Stimulated activated CD8-positive, alpha-beta memory T cell treated with anti-CD3 and anti-CD28 coated beads, Interleukin-4, amount 100 ng/mL, for 48 hours (primary cell): Measurements from ENCODE around the gene KREMEN2.
"Not testable (repeated sequence)": the region's sequence is repeated elsewhere in the genome, so short reads cannot be mapped to it uniquely, and the experiment has no call there.

Experiments used
- DNase-seq: peaks from one replicate; pipeline ENCODE4 v3.0.0-alpha.2; 2020

KREMEN2 gene, protein sequence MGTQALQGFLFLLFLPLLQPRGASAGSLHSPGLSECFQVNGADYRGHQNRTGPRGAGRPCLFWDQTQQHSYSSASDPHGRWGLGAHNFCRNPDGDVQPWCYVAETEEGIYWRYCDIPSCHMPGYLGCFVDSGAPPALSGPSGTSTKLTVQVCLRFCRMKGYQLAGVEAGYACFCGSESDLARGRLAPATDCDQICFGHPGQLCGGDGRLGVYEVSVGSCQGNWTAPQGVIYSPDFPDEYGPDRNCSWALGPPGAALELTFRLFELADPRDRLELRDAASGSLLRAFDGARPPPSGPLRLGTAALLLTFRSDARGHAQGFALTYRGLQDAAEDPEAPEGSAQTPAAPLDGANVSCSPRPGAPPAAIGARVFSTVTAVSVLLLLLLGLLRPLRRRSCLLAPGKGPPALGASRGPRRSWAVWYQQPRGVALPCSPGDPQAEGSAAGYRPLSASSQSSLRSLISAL

GRCh38 chr16:2963723-2964474 is at the start of gene KREMEN2:
KREMEN2 (plus strand) TSS chr16:2964275; CDS start chr16:2964521, 246 bp downstream.
- peak; percentile 60 for DNase-seq

DNA sequence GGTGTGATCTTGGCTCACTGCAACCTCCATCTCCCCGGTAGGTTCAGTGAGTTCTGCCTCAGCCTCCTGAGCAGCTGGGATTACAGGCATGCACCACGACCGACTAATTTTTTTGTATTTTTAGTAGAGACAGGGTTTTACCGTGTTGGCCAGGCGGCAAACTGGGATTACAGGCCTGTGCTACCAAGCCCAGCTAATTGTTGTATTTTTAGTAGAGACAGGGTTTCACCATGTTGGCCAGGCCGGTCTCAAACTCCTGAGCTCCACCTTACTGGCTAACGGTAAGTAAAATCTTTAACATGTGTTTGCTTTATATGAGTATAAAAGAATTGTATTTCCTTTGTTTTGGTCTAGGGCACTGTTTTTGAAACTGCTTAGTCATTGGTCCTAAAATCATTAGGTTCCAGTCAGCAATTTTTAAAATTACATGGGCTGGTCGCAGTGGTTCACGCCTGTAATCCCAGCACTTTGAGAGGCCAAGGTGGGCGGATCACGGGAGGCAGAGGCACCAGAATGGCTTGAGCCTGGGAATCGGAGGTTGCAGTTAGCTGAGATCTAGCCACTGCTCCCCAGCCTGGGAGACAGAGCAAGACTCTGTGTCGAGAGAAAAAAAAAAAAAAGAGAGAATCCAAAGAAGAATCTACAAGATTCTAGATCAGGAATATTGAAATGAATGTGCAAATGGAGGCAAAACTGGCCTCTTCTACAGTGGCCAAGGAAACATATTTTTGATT is 48.7 kb upstream of the KREMEN2 start:
- no peak for DNase-seq

DNA sequence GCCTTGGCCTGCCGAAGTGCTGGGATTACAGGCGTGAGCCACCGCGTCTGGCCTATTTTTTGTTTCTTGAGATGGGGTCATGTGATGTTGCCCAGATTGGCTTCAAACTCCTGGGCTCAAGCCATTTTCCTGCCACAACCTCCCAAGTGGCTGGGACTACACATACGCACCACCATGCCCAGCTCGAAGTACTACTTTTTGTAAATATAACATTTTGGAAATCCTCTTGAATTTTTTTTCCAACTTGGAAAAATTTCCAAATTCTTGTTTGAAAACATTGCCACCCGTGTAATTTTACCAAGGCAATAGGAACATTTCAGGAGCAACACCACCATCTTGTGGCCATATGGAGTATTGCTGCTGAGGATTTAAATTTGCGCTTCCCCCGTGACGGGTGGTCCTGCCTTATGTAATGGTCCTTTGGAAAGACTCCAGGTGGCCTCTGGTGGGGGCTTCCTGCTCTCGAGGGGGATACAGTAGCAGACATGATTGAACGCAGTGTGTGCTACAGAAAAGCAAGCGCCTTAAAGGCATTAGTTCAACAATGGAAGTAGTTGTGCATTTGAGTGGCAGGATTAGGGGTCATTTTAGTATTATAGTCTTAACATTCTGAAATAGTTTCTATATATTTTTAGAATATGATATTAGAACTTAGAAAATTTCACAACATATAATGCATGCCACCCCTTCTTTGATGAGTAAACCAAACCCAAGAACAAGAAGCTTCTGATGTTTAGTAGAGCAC is 44.4 kb upstream of the KREMEN2 start:
- DNase-seq: peak; percentile 74

GRCh38 chr16:2923481-2923880 is 40.6 kb upstream of the KREMEN2 start:
- DNase-seq: no peak

- no peak for DNase-seq
These were observed 38.9 kb upstream of the KREMEN2 start for GRCh38 chr16:2924901-2925755.

GRCh38 chr16:2925951-2926649 is 38.0 kb upstream of the KREMEN2 start:
- DNase-seq: no peak

DNA sequence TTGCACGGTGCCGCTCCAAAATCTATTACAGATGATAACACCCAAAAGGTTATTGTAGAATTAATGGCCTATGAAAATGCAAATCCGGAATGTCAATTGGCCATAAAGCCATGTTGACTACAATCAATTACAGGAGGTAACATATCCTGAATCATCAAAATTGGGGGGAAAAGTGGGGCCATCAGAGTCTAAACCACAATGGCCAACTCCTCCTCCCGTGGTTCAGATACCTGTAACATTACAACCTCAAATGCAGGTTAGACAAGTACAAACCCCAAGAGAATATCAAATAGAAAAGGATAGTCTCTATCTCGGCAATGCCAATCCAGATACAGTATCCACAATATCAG is 37.5 kb upstream of the KREMEN2 start:
- DNase-seq: no peak

GRCh38 chr16:2927010-2927646 is 36.9 kb upstream of the KREMEN2 start:
- DNase-seq: peak; percentile 94

DNA sequence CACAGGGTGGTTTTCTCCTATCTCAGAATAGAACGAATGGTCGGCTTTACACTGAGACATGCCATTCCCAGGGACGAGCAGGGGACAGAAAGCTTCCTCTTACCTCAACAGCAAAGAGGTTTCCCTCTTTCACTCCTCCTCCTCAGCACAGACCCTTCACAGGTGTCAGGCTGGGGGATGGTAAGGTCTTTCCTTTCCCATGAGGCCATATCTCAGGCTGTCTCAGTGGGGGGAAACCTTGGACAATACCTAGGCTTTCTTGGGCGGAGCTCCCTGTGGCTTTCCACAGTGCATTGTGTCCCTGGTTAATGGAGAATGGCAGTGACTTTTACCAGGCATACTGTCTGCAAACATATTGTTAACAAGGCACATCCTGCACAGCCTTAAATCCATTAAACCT is 35.9 kb upstream of the KREMEN2 start:
- DNase-seq: not testable (repeated sequence)

DNA sequence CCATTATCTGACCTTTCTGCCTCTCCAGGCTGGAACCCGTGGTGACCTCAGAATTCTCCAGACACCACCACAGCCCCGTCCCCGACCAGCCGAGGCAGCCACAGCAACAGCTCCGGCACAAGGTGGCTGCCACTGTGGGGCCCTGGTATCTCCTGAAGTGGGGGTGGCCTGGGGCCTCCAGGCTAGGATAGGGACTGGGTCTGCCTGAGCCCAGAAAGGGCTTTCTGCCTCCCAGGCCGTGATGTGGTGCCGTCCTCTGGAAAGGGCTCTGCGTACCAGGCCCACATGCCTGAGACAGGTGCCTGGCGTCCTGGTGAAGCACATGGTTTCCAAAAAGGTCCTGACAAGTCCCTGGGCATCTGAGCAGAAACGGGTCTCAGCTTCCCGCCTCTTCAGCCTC is 35.3 kb upstream of the KREMEN2 start:
- no peak for DNase-seq

- DNase-seq: no peak
These were observed 34.4 kb upstream of the KREMEN2 start for GRCh38 chr16:2929693-2930092.

DNA sequence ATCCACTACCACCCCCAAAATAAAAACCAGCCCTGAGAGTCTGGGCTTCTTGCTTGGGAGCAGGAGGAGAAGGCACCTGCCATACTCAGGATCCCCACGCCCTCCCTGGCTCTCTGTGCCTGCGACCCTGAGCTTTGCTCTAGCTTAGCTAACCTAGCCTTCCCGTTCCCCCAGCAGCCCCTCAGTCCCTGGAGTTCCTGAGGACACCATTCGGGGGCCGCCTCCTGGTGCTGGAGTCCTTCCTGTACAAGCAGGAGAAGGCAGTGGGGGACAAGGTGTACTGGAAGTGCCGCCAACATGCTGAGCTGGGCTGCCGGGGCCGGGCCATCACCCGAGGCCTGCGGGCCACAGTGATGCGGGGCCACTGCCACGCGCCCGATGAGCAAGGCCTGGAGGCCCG is 33.8 kb upstream of the KREMEN2 start:
- no peak for DNase-seq

DNA sequence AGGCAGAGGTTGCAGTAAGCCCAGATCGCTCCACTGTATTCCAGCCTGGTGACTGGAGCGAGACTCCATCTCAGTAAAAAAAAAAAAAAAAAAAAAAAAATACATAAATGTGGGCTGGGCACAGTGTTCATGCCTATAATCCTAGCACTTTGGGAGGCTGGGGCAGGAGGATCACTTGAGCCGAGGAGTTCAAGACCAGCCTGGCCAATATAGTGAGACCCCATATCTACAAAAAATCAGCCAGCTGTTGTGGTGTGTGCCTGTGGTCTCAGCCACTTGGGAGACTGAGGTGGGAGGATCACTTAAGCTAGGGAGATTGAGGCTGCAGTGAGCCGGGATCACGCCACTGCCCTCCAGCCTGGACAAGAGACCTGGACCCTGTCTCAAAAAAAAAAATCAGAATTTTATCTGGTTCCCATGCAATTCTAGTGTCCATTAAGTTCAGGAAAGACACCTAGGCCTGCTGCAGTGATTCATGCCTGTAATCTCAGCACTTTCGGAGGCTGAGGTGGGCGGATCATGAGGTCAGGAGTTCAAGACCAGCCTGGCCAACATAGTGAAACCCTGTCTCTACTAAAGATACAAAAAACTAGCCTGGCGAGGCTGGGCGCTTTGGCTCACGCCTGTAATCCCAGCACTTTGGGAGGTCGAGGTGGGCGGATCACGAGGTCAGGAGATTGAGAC is 32.7 kb upstream of the KREMEN2 start:
- DNase-seq: not testable (repeated sequence)

GRCh38 chr16:2933136-2933535 is 30.9 kb upstream of the KREMEN2 start:
- DNase-seq: no peak

DNA sequence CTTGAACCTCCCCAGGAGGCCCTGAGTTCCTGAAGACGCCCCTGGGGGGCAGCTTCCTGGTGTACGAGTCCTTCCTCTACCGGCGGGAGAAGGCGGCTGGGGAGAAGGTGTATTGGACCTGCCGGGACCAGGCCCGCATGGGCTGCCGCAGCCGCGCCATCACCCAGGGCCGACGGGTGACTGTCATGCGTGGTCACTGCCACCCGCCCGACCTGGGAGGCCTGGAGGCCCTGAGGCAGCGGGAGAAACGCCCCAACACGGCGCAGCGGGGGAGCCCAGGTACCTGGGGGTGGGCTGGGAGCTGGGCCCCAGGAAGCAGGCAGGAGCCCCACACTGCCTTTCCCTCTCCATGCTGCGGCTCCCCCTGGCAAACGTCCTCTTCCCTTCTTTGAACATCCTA is 30.4 kb upstream of the KREMEN2 start:
- no peak for DNase-seq

- DNase-seq: no peak
These were observed 29.6 kb upstream of the KREMEN2 start for GRCh38 chr16:2934450-2934849.

- DNase-seq: no peak
These were observed 27.6 kb upstream of the KREMEN2 start for GRCh38 chr16:2936436-2937011.

- DNase-seq: no peak
These were observed 26.9 kb upstream of the KREMEN2 start for GRCh38 chr16:2937170-2937569.

DNA sequence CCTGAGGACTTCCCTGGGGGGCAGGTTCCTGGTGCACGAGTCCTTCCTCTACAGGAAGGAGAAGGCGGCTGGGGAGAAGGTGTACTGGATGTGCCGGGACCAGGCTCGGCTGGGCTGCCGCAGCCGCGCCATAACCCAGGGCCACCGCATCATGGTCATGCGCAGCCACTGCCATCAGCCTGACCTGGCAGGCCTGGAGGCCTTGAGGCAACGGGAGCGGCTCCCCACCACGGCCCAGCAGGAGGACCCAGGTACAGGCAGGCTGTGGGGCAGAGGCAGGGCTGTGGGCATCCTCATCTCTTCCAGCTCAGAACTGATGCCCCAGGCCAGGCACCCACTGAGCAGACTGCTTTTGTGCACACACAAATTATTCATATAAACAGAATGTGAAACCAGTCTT is 25.9 kb upstream of the KREMEN2 start:
- DNase-seq: no peak

DNA sequence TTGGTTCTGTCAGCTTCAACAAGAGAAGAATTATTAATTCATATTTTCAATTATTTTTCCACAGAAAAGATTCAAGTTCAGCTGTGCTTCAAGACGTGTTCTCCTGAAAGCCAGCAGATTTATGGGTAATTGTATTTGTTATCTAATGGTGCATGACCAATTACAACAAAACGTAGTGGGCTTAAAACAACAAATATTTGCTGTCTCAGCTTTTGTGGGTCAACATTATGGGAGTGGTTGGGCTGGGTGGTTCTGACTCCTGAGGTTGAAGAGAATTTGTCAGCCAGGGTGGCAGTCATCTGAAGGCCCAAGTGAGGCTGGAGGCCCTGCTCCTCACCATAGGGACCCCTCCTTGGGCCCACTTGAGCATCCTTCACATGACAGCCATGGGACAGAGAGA is 24.1 kb upstream of the KREMEN2 start:
- DNase-seq: no peak
